CD4-positive, alpha-beta T cell treated with Interleukin-4 for 1 hour (primary cell): ENCODE results near the gene HESX1.
A peak's percentile ranks its signal among the peaks of the same experiment; 100 is the strongest.

Experiments
- DNase-seq, 2 donors: peaks; one replicate each; pipeline ENCODE4 v3.0.0-alpha.2; 2020 to 2022

The HESX1 gene

GRCh38 chr3:57166660-57167059 is 33.1 kb downstream of the HESX1 start:
- no peak for DNase-seq

GRCh38 chr3:57165641-57166040 is 34.1 kb downstream of the HESX1 start:
- no peak for DNase-seq

GRCh38 chr3:57164657-57165573 is 34.9 kb downstream of the HESX1 start, which contains the start of gene IL17RD:
Gene IL17RD (minus strand): TSS chr3:57165353. CDS start chr3:57165286, 67 bp downstream.
- DNase-seq = peak; percentile 47 to 63

GRCh38 chr3:57164217-57164656 is 35.5 kb downstream of the HESX1 start:
- DNase-seq = no peak

GRCh38 chr3:57163751-57164150 is 36.0 kb downstream of the HESX1 start:
- no peak for DNase-seq

GRCh38 chr3:57161915-57162314 is 37.9 kb downstream of the HESX1 start:
- DNase-seq = no peak

GRCh38 chr3:57160765-57161538 is 38.8 kb downstream of the HESX1 start:
- DNase-seq = no peak

GRCh38 chr3:57160076-57160764 is 39.6 kb downstream of the HESX1 start:
- DNase-seq = no peak

- peak in 1 of 2 donors; percentile 20 for DNase-seq
Measured at GRCh38 chr3:57158813-57159738, 40.7 kb downstream of the HESX1 start.

GRCh38 chr3:57158325-57158724 is 41.5 kb downstream of the HESX1 start:
- no peak for DNase-seq

GRCh38 chr3:57157545-57157944 is 42.2 kb downstream of the HESX1 start:
- DNase-seq = no peak

- DNase-seq = no peak
Measured at GRCh38 chr3:57155310-57155643, 44.5 kb downstream of the HESX1 start.

GRCh38 chr3:57154470-57155309 is 45.1 kb downstream of the HESX1 start:
- no peak for DNase-seq

- DNase-seq = no peak
Measured at GRCh38 chr3:57152151-57153143, 47.3 kb downstream of the HESX1 start.

- no peak for DNase-seq
Measured at GRCh38 chr3:57151749-57152148, 48.0 kb downstream of the HESX1 start.

- no peak for DNase-seq
Measured at GRCh38 chr3:57151021-57151449, 48.7 kb downstream of the HESX1 start.

GRCh38 chr3:57150113-57150581 is 49.6 kb downstream of the HESX1 start:
- DNase-seq = no peak
